Ecto neural progenitor cell (in vitro differentiated cells): ENCODE results near the gene KCNJ10.
A peak's percentile ranks its signal among the peaks of the same experiment; 100 is the strongest.

Experiments
- DNase-seq: peaks from one replicate; pipeline ENCODE4 v3.0.0-alpha.2; 2018; ENCODE audit warnings: low spot score

Gene KCNJ10

GRCh38 chr1:160098852-160099561 is 29.0 kb upstream of the KCNJ10 start:
- DNase-seq, result peak; percentile 99

DNA sequence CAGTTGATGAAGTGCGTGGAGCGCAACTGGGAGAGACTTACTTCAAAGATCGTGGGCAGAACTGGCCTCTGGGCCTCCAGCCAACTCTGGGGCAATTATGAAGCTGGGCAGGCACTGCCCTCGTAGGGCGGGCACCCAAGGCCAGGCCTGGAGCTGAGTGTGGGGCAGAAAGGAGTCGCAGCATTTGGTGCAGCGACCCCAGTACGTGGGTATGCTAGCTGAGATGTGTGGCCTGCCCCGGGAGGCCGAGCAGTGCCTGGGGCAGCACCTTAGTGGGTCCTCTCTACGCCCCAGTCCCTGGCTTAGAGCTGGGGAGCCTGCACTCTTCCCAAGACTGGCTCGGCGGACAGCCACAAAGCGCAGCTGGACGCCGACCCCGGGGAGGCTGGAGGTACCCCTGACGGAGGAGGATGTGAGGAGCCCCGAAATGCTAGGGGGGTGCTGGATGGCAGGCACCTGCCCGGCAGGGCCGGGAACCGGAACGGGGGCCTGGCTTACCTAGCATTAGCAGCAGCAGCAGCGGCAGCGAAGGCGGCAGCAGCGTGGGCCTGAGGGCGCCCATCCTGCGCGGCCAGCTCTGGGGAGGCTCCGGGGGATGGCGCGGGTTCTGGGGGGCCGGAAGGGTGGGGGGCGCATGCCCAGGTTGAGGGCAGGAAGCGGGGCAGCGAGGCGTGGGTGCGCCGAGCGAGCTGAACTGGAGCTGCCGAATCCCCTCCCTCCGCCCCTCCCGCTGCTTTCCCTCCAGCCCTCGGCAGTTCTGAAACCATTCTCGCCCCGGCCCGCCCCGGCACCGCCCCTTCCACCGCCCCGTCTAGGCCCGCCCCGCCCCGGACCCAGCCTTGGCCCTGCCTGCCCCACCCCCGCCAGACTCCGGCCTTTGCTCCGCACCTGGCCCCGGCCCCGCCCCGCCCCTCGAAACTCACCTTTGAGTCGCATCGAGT is 28.2 kb upstream of the KCNJ10 start, which contains the start of gene IGSF8:
IGSF8 (minus strand) TSS at position 709 of the 941 bp plus-strand sequence; CDS start at position 562, 147 bp downstream.
- DNase-seq, result peak; percentile 97

GRCh38 chr1:160097151-160097910 is 27.4 kb upstream of the KCNJ10 start:
- DNase-seq, result no peak

- no peak for DNase-seq
Measured at GRCh38 chr1:160096274-160097116, 26.5 kb upstream of the KCNJ10 start.

DNA sequence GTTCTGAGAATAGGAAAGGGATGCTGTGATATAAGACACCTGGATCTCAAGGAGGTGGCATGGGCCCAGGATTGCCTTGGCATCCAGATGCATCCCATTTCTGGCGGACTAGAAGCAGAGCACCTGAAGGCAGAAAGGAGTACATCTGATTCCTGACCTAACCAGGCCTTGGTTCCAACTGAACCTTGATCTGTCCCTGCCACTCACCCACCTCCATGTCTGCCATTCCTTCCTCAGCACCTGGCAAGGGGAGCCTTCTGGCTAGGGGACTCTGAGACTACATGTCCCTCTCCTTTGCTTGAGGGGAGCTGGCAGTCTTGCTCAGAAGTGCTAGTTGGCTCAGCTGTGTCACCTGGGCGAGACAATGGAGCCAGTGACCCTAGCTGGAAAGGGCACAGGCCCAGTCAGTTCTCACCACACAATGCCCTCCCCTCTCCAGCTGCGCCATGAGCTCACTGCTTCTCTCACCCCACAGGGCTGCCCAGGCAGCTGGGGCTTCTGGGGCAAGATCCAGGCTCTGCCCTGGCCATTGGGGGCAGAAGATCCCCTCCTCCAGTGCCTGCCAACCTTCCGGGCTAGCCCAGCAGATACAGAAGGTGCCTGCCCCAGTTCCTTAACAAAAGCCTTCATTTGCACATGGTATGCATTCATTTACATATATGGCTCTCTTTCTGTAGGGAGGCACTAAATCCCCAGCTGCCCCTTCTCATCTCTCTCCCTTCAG is 25.6 kb upstream of the KCNJ10 start:
- no peak for DNase-seq

GRCh38 chr1:160094806-160095205 is 24.8 kb upstream of the KCNJ10 start:
- DNase-seq, result no peak

DNA sequence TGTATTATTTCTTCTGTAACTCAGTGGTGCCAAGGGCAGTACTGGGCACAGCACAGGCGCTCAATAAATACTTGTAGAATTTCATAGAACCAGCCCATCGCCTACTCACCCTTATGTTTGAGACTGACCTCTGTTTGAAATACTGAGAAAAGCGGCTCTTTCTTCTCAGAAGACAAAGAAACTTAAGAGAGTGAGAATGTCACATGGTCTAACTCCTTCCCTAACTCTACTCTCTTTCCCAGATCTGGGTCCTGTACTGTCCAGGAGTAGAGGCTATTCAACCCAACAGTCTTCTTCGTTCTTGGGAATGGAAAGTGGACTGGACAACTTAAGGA is 24.3 kb upstream of the KCNJ10 start:
- DNase-seq, result no peak

DNA sequence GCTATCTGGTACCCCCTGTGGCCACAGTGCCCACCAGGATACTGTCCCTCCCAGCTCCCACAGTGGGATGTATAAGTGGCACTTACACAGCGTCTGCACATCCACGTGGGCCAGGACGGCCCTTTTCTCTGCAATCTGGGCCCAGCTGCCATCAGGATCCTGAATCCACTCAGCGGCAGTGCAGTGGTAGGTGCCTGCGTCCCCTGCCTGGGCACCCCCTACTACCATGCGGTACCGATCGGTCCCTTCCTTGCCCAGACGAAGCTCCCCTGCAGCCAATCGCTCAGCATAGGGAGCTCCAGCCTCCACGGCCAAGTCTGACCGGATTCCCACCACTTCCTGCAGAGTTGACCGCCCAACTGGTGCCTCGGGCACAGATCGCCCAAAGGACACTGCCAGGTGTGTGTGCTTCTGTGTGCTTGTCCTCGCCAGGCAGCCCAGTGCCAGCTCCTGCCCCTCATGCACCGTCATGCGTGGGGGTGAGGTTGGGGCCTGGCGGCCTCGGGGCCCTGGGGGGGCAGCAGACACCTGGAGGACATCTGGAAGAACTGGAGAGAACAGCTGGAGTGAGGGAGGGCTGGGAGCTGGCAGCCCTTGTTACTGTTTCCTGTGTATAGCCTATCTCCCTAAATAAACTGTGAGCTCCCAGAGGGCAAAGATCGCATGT is 23.8 kb upstream of the KCNJ10 start:
- DNase-seq, result no peak

DNA sequence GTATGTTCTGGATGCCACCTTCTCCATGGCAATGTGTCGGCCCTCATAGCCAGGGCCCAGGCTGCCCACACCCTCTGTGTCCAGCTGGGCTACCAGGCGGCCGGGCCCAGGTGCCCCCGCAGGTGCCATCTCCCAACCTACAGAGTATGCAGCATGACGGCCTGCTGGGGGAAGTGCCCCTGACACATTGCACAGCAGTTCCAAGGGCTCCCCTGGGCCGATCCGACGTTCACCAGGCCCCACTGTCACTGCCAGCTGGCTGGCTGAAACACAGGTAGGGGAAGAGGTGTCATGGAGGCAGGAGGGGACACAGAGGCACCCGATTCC is 23.1 kb upstream of the KCNJ10 start:
- no peak for DNase-seq

DNA sequence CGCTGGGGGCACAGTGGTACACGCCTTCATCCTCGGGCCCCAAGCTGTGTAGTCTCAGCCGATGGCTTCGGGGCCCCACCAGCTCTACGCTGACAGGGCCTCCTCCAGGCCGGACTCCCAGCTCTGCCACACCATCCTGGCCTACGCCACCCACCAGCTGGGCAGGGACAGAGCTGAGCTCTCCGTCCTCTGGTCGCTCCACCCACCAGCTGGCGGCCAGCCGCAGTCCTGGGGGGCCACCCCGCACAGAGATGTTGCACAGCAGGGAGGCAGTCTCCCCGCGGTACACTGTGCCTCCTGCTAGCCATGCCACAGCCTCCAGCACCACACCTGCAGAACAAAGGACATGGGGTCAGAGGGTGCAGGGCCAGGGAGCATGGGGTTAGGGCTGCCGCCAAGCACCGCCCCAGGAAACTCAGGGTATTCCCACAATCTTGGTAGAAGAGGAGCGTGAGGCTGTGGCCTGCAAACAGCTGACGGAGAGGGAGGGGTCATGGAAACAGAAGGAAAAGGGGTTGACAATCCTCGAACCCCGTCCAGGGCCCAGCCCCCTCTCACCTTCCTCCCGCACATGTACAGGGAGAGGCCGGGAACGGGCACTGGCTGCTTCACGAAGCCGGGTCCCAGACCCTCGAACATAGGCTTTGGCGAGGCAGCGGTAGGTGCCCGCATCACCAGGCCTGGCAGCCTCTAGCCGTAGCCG is 22.6 kb upstream of the KCNJ10 start:
- DNase-seq, result no peak

GRCh38 chr1:160091666-160092223 is 21.8 kb upstream of the KCNJ10 start:
- DNase-seq, result no peak

DNA sequence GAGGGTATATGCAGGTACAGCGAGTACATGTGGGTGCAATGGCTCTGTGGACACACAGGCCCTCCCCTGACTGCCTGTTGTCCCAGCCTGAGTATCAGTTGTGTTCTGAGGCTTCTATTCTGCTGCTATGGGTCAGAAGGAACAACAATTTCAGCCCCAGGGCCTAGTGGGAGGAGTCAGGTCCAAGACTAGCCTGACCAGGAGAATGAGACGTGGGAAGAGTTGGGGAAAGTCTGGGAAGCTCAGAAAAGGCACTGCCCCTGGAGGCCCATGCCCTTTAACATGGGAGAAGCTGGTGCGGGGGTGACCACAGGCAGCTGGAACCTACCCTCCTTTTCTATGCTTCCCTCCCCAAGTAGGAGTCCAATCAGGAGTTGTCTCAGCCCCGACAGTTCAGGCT is 20.8 kb upstream of the KCNJ10 start:
- DNase-seq, result no peak

- DNase-seq, result no peak
Measured at GRCh38 chr1:160089883-160090282, 19.9 kb upstream of the KCNJ10 start.

- DNase-seq, result no peak
Measured at GRCh38 chr1:160087118-160087662, 17.2 kb upstream of the KCNJ10 start.

DNA sequence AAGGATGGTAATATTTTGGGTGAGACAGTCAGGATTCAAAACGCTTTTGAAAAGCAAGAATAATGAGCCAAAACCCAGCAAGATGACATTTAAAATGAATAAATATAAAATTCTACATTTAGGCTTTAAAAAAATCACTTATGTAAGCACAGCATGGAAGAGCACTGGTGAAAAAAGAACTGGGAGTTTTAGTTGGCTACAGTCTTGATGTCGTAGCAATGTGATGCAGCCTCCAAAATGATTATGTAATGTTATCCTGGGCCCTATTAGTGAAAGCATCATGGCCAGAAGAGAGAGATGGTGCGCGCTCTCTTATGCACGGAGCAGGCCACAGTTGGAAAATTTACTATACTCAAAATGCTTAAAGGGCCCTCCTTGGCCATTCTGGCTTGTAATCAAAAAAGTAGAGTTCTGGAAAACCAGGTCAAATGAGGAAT is 16.5 kb upstream of the KCNJ10 start:
- no peak for DNase-seq

DNA sequence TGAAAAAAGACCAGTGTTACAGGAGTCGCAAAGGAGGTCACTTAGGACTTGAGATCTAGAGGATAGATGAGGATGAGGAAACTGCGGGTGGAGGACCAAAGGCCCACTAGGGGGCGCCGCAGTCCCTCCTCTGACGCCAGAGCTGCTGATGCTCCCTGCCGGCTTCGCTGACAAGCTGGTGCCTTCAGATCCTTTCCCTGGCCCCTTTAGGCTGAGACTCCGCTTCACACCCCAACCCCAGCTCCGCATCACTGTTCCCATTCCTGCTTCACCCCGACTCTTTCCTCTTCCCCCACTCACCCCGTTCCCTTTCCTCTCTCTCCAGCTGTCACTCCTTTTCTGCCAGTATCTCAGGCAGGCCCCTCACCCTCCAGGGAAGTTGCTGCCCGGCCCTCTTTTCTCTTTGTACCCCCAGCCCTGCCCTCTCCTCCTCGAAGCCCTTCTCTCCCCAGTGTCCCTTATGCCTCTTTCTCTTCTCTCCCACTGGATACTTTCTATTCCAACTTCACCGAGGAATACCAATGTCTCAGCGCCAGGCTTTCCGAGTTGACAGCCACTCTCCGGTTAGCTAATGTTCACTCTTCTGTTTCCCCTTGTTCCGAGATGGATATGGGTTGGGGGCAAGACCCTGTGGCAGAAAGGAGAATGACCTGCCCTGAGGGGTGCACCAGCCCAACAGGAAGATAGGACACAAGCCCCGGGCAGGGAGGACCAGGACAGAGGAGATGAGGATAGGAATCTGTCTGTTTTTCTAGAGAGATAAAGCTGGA is 15.9 kb upstream of the KCNJ10 start:
- DNase-seq, result peak; percentile 87

- DNase-seq, result no peak
Measured at GRCh38 chr1:160084771-160085321, 14.9 kb upstream of the KCNJ10 start.
